ENCODE measurements around the gene FHIT.

DNA sequence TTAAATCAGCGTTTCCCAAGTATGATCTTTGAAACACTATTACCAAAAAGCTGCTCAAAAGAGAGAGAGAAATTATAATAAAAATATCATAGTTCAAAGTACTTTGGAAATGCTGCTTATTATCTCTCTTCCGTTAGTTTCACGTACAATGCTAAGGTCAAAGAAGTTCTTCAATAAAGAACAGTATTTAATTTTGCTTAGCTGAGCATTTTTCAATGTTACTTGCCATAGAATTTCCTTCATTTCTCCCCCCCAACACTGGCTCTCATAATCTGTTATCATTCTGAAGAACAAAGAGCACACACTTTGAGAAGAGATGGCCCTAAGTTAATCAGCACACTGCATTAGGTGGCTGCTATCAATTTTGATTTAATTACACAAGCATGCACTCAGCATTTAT lies 1360.6 kb downstream of the FHIT start:
- TF ChIP-seq CTCF (IDR thresholded peaks at IDR 0.05; ENCODE audit: low read depth, low read length) = no peak
- TF ChIP-seq EZH2phosphoT487 (IDR thresholded peaks at IDR 0.05; ENCODE audit: low read depth) = no peak
